Measurements from ENCODE around the gene RIPPLY2. TPM values are rescaled to one million over a fixed set of nuclear protein-coding genes. Genes with fewer than 3 reads are reported as not detected.
"Not testable (repeated sequence)": the region's sequence is repeated elsewhere in the genome, so short reads cannot be mapped to it uniquely, and the experiment has no call there.

Gene RIPPLY2
- total RNA-seq (2021) (3.0 and 4.0 TPM in 2 replicates), Bru-seq, nascent RNA (percentile 56 among the genes with signal in this experiment), BruChase-seq, experiment 1, labeled RNA remaining after a 2-hour chase (percentile 49 among the genes with signal in this experiment), BruChase-seq, experiment 2, labeled RNA remaining after a 6-hour chase (percentile 38 among the genes with signal in this experiment)
- long read RNA-seq, partial matches to known transcripts, result 0 of 6 reads
- long read RNA-seq, other reads (novel, unspliced or antisense), result 0 of 6 reads

GRCh38 chr6:83853178-83854000 is at the start of gene RIPPLY2:
TSS of gene RIPPLY2 (plus strand) at chr6:83853360. CDS start at chr6:83853417, 57 bp downstream.
- Histone ChIP-seq H3K27ac (ENCODE audit: low read depth, low read length, poor library complexity, severe bottlenecking) (peak within 1 kb of the TSS; percentile 24), H3K36me3 (ENCODE audit: insufficient read depth, low read length, poor library complexity, severe bottlenecking) (no peaks in the 10 kb centered on the region), H3K27me3 (replicated peaks; ENCODE audit: insufficient read depth, low read depth, low read length, poor library complexity) (peaks cover 24% of the 10 kb centered on the region), H3K9me3 (ENCODE audit: low read depth, low read length, poor library complexity, severe bottlenecking) (no peaks in the 10 kb centered on the region), H3K4me1 (ENCODE audit: insufficient read depth, low read length, poor library complexity, severe bottlenecking) (peaks cover 8% of the 10 kb centered on the region), H3K4me3 (ENCODE audit: low read depth, low read length, poor library complexity, severe bottlenecking) (peak within 1 kb of the TSS; percentile 55)
- ChIA-PET CTCF (interaction anchor here (1.0 kb wide), 1 partner anchor 199 kb away, joined by 3 read pairs; no protein-coding TSS in a partner anchor), POLR2A (ENCODE audit: low non-redundant PET) (no interaction called here)
- intact Hi-C loops (cut with micrococcal nuclease; ENCODE audit: unreplicated experiment), result loop anchor here (10.0 kb wide), 1 partner anchor 239 kb away; no protein-coding TSS in a partner anchor
- DNase-seq (ENCODE audit: low spot score), result peak; percentile 74
- no peak for TF ChIP-seq EZH2 (IDR thresholded peaks at IDR 0.05; ENCODE audit: borderline replicate concordance, low read depth, low read length, poor library complexity, severe bottlenecking)
- TF ChIP-seq CTCF (conservative IDR thresholded peaks at IDR 0.05; ENCODE audit: low read depth, low read length), result no peak
- no TSS peak for BruUV-seq (replicated peaks)

- H3K27ac ChIP-seq (ENCODE audit: low read depth, low read length, poor library complexity, severe bottlenecking); H3K4me1 ChIP-seq (ENCODE audit: insufficient read depth, low read length, poor library complexity, severe bottlenecking); DNase-seq (ENCODE audit: low spot score); intact Hi-C loops (cut with micrococcal nuclease; ENCODE audit: unreplicated experiment); CTCF ChIA-PET; POLR2A ChIA-PET (ENCODE audit: low non-redundant PET); H3K9me3 ChIP-seq (ENCODE audit: low read depth, low read length, poor library complexity, severe bottlenecking); H3K36me3 ChIP-seq (ENCODE audit: insufficient read depth, low read length, poor library complexity, severe bottlenecking); H3K27me3 ChIP-seq (replicated peaks; ENCODE audit: insufficient read depth, low read depth, low read length, poor library complexity); H3K4me3 ChIP-seq (ENCODE audit: low read depth, low read length, poor library complexity, severe bottlenecking); BruUV-seq (replicated peaks): not testable (repeated sequence)
Measured at GRCh38 chr6:83803492-83803891, 49.7 kb upstream of the RIPPLY2 start.

- BruUV-seq (replicated peaks), result no TSS peak
- H3K27me3 ChIP-seq (replicated peaks; ENCODE audit: insufficient read depth, low read depth, low read length, poor library complexity), result no peaks in the 10 kb centered on the region
- no peaks in the 10 kb centered on the region for H3K36me3 ChIP-seq (ENCODE audit: insufficient read depth, low read length, poor library complexity, severe bottlenecking)
- DNase-seq (ENCODE audit: low spot score), result no peak
- CTCF ChIA-PET, result interaction anchor here (0.7 kb wide), 1 partner anchor 190 kb away, joined by 4 read pairs; no protein-coding TSS in a partner anchor
- no peaks in the 10 kb centered on the region for H3K4me1 ChIP-seq (ENCODE audit: insufficient read depth, low read length, poor library complexity, severe bottlenecking)
- intact Hi-C loops (cut with micrococcal nuclease; ENCODE audit: unreplicated experiment), result loop anchor here (2.0 kb wide), 1 partner anchor 190 kb away; no protein-coding TSS in a partner anchor
- TF ChIP-seq EZH2 (IDR thresholded peaks at IDR 0.05; ENCODE audit: borderline replicate concordance, low read depth, low read length, poor library complexity, severe bottlenecking), result no peak
- TF ChIP-seq CTCF (conservative IDR thresholded peaks at IDR 0.05; ENCODE audit: low read depth, low read length), result peak; percentile 43; the same call in 1 of the 2 replicates
- no peak overlapping the region for H3K4me3 ChIP-seq (ENCODE audit: low read depth, low read length, poor library complexity, severe bottlenecking)
- no peak overlapping the region for H3K27ac ChIP-seq (ENCODE audit: low read depth, low read length, poor library complexity, severe bottlenecking)
- POLR2A ChIA-PET (ENCODE audit: low non-redundant PET), result no interaction called here
- H3K9me3 ChIP-seq (ENCODE audit: low read depth, low read length, poor library complexity, severe bottlenecking), result no peaks in the 10 kb centered on the region
Measured at GRCh38 chr6:83804886-83805285, 48.3 kb upstream of the RIPPLY2 start.
